ENCODE results near the gene PTGDR2. TPM values are rescaled to one million over a fixed set of nuclear protein-coding genes. Genes with fewer than 3 reads are reported as not detected.

Gene PTGDR2
- total and polyA plus RNA-seq, 9 of the 15 experiments (the other 6 are each of a cell fraction or from before 2014, with no cell fraction given) = 0.51 to 2.6 (median 1.6) TPM

DNA sequence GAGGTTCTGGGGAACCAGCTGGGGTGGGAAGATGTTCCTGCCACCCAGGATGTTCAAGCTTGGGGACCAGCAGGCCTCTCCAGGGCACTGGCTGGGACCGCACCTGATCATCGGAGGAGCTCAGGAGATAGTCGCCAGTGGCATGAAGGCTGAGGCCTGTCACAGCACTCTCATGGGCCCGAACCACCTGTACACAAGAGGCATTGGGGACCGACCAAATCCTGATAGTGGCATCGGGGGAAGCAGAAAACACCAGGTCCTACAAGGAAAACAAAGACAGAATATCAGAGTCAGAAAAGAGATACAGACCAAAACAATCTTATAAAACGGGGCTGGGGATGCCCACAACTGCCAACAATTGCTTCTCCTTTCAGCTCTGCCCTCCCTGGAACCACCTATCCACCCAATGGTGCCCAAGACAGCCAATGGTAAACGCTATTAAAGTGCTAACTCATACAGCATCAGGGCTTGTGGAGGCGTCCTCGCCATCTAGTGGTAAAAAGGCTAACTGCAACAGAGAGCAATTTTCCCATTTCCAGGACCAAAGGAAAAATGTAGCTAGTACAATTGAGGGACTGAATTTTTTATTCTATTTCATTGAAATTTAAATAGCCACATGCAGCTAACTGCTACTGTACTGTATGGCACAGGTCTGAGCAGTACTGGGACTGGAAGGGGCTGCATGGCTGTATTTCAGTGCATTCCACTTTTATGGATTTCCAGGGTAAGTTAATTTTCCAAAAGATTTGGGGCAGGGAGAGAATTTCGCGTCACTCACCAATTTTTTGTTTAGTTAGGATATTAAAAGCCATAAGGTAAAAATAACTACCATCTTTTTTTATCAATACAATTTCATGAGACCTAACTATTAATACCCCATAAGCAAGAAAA lies 43.5 kb upstream of the PTGDR2 start (continued):
- TF ChIP-seq, protein P1, sequence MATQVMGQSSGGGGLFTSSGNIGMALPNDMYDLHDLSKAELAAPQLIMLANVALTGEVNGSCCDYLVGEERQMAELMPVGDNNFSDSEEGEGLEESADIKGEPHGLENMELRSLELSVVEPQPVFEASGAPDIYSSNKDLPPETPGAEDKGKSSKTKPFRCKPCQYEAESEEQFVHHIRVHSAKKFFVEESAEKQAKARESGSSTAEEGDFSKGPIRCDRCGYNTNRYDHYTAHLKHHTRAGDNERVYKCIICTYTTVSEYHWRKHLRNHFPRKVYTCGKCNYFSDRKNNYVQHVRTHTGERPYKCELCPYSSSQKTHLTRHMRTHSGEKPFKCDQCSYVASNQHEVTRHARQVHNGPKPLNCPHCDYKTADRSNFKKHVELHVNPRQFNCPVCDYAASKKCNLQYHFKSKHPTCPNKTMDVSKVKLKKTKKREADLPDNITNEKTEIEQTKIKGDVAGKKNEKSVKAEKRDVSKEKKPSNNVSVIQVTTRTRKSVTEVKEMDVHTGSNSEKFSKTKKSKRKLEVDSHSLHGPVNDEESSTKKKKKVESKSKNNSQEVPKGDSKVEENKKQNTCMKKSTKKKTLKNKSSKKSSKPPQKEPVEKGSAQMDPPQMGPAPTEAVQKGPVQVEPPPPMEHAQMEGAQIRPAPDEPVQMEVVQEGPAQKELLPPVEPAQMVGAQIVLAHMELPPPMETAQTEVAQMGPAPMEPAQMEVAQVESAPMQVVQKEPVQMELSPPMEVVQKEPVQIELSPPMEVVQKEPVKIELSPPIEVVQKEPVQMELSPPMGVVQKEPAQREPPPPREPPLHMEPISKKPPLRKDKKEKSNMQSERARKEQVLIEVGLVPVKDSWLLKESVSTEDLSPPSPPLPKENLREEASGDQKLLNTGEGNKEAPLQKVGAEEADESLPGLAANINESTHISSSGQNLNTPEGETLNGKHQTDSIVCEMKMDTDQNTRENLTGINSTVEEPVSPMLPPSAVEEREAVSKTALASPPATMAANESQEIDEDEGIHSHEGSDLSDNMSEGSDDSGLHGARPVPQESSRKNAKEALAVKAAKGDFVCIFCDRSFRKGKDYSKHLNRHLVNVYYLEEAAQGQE (IDR thresholded peaks at IDR 0.05; ENCODE audit: borderline replicate concordance) = peak; percentile 74; the same call in 1 of the 2 replicates
- TF ChIP-seq, protein P1 (CRISPR knock-in tag; IDR thresholded peaks at IDR 0.05; ENCODE audit: low read depth) = no peak
- TF ChIP-seq HCFC1 (IDR thresholded peaks at IDR 0.05; ENCODE audit: low read depth, low read length) = no peak
- TF ChIP-seq BDP1 (IDR thresholded peaks at IDR 0.05; ENCODE audit: insufficient read depth, insufficient read length) = no peak
- TF ChIP-seq GABPA (tag; conservative IDR thresholded peaks at IDR 0.05; ENCODE audit: low read depth) = no peak
- TF ChIP-seq ZNF121 (CRISPR knock-in tag; conservative IDR thresholded peaks at IDR 0.05) = no peak
- 0 out of 2 replicates have a peak, but pooled peaks have one; percentile 15 for TF ChIP-seq GATAD2B (IDR thresholded peaks at IDR 0.05; ENCODE audit: borderline replicate concordance)
- no peak for TF ChIP-seq ATF1 (CRISPR knock-in tag; IDR thresholded peaks at IDR 0.05)
- TF ChIP-seq ATF1 (tag; IDR thresholded peaks at IDR 0.05) = 0 out of 2 replicates have a peak, but pooled peaks have one; percentile 15
- TF ChIP-seq, protein P2, sequence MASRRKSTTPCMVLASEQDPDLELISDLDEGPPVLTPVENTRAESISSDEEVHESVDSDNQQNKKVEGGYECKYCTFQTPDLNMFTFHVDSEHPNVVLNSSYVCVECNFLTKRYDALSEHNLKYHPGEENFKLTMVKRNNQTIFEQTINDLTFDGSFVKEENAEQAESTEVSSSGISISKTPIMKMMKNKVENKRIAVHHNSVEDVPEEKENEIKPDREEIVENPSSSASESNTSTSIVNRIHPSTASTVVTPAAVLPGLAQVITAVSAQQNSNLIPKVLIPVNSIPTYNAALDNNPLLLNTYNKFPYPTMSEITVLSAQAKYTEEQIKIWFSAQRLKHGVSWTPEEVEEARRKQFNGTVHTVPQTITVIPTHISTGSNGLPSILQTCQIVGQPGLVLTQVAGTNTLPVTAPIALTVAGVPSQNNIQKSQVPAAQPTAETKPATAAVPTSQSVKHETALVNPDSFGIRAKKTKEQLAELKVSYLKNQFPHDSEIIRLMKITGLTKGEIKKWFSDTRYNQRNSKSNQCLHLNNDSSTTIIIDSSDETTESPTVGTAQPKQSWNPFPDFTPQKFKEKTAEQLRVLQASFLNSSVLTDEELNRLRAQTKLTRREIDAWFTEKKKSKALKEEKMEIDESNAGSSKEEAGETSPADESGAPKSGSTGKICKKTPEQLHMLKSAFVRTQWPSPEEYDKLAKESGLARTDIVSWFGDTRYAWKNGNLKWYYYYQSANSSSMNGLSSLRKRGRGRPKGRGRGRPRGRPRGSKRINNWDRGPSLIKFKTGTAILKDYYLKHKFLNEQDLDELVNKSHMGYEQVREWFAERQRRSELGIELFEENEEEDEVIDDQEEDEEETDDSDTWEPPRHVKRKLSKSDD (conservative IDR thresholded peaks at IDR 0.05; ENCODE audit: low read length) = no peak
- TF ChIP-seq RCOR1 (IDR thresholded peaks at IDR 0.05; ENCODE audit: borderline replicate concordance in 1 of 2, low read depth in 2 of 2, low read length in 2 of 2) = 0 out of 4 replicates have a peak, but pooled peaks of 1 of the 2 experiments have one; percentile 17
- no peak for TF ChIP-seq ZNF143 (CRISPR knock-in tag; IDR thresholded peaks at IDR 0.05)
- TF ChIP-seq ARHGAP35 (IDR thresholded peaks at IDR 0.05; ENCODE audit: partially characterized antibody) = no peak
- TF ChIP-seq CHD1 (IDR thresholded peaks at IDR 0.05; ENCODE audit: low read length) = no peak
- no peak for TF ChIP-seq PHF8 (IDR thresholded peaks at IDR 0.05; ENCODE audit: borderline replicate concordance, low read length)
- TF ChIP-seq, protein P3, sequence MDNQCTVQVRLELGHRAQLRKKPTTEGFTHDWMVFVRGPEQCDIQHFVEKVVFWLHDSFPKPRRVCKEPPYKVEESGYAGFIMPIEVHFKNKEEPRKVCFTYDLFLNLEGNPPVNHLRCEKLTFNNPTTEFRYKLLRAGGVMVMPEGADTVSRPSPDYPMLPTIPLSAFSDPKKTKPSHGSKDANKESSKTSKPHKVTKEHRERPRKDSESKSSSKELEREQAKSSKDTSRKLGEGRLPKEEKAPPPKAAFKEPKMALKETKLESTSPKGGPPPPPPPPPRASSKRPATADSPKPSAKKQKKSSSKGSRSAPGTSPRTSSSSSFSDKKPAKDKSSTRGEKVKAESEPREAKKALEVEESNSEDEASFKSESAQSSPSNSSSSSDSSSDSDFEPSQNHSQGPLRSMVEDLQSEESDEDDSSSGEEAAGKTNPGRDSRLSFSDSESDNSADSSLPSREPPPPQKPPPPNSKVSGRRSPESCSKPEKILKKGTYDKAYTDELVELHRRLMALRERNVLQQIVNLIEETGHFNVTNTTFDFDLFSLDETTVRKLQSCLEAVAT (IDR thresholded peaks at IDR 0.05) = no peak

Data from K562 (cell line).